ENCODE data around the gene ABL2. TPM values are rescaled to one million over a fixed set of nuclear protein-coding genes. Genes with fewer than 3 reads are reported as not detected.

ABL2 gene
- total RNA-seq, 2 experiments from 2014 or later = 8.2 to 8.4 TPM

DNA sequence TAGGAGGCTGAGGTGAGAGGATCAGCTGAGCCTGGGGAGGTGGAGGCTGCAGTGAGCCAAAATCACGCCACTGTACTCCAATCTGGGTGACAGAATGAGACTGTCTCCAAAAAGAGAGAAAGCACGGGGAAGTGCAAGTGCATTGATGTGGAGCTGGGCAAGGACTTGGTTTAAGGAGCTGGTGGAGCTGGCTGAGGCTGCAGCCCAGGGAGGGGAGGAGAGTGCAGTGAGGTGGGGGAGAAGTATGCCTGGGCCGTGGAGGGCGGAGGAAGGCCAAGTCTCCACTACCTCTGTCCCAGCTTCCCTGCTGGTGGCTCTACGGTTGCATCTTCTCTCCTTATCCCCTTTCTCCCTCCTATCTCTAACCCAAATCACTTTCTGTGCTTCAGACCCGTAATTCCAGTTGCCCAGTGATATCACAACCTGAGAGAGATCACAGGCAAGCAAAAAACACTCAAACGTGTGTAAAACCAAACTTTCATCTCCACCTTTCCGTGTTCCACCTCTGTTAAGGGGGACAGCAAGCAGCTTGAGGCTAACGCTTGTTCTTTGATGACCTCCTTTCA is 136.5 kb downstream of the ABL2 start:
- DNase-seq (no peak), ATAC-seq (no peak)
- CTCF ChIA-PET = no interaction called here
- POLR2A ChIA-PET = no interaction called here
- no peaks in the 10 kb centered on the region for H3K27me3 Mint-ChIP-seq
- intact Hi-C loops (cut with micrococcal nuclease) = no loop called here
- H3K9me3 Mint-ChIP-seq = no peaks in the 10 kb centered on the region
- H3K27ac Mint-ChIP-seq = no peak overlapping the region
- no peaks in the 10 kb centered on the region for H3K4me1 Mint-ChIP-seq (ENCODE audit: low read depth)
- peaks cover 27% of the 10 kb centered on the region for H3K36me3 Mint-ChIP-seq (ENCODE audit: low read depth)
- TF ChIP-seq, protein P1, sequence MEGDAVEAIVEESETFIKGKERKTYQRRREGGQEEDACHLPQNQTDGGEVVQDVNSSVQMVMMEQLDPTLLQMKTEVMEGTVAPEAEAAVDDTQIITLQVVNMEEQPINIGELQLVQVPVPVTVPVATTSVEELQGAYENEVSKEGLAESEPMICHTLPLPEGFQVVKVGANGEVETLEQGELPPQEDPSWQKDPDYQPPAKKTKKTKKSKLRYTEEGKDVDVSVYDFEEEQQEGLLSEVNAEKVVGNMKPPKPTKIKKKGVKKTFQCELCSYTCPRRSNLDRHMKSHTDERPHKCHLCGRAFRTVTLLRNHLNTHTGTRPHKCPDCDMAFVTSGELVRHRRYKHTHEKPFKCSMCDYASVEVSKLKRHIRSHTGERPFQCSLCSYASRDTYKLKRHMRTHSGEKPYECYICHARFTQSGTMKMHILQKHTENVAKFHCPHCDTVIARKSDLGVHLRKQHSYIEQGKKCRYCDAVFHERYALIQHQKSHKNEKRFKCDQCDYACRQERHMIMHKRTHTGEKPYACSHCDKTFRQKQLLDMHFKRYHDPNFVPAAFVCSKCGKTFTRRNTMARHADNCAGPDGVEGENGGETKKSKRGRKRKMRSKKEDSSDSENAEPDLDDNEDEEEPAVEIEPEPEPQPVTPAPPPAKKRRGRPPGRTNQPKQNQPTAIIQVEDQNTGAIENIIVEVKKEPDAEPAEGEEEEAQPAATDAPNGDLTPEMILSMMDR (IDR thresholded peaks at IDR 0.05) = no peak
- no peak overlapping the region for H3K4me3 Mint-ChIP-seq

DNA sequence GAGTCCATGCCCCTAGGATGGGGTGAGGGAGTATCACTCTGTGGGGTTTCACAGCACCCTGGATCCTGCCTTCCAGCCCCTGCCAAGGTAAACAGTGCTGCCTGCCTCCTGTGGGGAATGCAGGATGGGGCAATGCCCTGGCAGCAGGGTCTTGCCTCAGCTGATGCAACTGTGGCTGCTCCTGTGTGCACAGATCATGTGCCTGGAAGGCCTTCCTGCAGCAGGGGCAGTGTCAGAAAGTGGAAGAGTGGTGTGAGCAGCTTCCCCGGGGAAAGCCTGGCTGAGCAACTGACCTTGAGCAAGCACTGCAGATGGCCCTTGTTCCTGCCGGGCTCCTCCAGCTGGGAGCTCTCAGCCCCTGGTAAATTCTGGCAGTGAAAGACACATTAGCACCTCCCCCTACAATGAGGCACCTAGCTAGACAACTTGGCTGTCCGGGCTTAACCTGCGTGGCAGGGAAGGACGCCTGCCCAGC is 137.7 kb downstream of the ABL2 start:
- POLR2A ChIA-PET = interaction anchor here (1.0 kb wide), 2 partner anchors 8 to 11 kb away, joined by 3 read pairs; no protein-coding TSS in a partner anchor
- Mint-ChIP-seq H3K27ac (no peak overlapping the region), H3K27me3 (no peaks in the 10 kb centered on the region), H3K4me3 (no peak overlapping the region), H3K9me3 (no peaks in the 10 kb centered on the region), H3K4me1 (ENCODE audit: low read depth) (no peaks in the 10 kb centered on the region), H3K36me3 (ENCODE audit: low read depth) (peaks cover 32% of the 10 kb centered on the region)
- ATAC-seq (no peak), DNase-seq (no peak)
- CTCF ChIA-PET = interaction anchor here (0.8 to 1.5 kb wide), 2 partner anchors 14 to 29 kb away, joined by 4 read pairs; no protein-coding TSS in a partner anchor
- intact Hi-C loops (cut with micrococcal nuclease) = no loop called here
- TF ChIP-seq, protein P1 (IDR thresholded peaks at IDR 0.05) = no peak

DNA sequence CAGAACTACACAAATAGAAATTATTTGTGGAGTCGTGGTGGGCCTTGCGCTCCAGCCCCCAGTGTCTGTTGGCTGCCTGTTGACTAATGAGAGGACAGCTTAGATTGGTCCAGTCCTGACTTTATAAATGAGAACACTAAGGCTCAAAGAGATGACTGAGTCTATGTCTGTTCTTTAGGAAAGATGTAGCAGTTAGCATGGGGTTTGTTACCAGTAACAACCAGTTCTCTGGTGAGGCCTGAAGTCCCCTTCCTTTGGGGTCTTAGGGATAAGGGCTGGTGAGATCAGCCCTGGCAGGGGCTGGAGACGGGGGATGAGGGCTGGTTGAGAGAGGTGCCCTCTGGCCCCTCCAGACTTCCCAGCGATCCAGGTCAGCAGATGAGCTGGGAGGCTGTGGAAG is 138.6 kb downstream of the ABL2 start:
- H3K27me3 Mint-ChIP-seq = no peaks in the 10 kb centered on the region
- ATAC-seq = no peak
- POLR2A ChIA-PET = interaction anchor here (1.0 kb wide), 1 partner anchor 9 kb away, joined by 3 read pairs; no protein-coding TSS in a partner anchor

DNA sequence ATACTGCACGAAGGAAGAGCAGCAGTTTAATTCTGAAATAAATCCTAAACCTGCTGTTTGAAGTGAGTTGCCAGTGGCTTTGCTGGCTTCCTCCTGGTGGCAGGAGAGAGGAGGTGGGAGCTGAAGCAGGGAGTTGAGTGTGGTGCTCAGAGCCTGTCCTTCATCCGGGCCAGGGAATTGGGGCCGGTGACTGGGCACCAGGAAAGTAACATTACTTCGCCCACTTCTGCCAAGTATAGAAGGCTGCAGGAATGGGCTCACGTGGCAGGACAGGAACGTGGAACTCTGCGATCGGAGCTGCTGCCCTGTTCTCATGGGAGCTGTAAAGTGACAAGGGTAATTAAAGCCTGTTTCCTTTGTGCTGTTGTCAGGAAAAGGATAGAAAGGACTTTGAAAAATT is 139.0 kb downstream of the ABL2 start:
- Mint-ChIP-seq H3K27me3 (no peaks in the 10 kb centered on the region), H3K27ac (no peak overlapping the region), H3K9me3 (no peaks in the 10 kb centered on the region), H3K36me3 (ENCODE audit: low read depth) (peaks cover 36% of the 10 kb centered on the region), H3K4me3 (no peak overlapping the region), H3K4me1 (ENCODE audit: low read depth) (no peaks in the 10 kb centered on the region)
- no peak for DNase-seq
- TF ChIP-seq, protein P1 (IDR thresholded peaks at IDR 0.05) = no peak
- ATAC-seq = no peak
- CTCF ChIA-PET = interaction anchor here (1.0 to 1.5 kb wide), 2 partner anchors 30 to 87 kb away, joined by 3 to 4 read pairs; no protein-coding TSS in a partner anchor
- intact Hi-C loops (cut with micrococcal nuclease) = no loop called here
- POLR2A ChIA-PET = interaction anchor here (0.8 kb wide), 1 partner anchor 9 kb away, joined by 3 read pairs; no protein-coding TSS in a partner anchor

More for the DNA sequence above, 138.6 kb downstream of the ABL2 start:
- no peaks in the 10 kb centered on the region for H3K9me3 Mint-ChIP-seq
- no peak overlapping the region for H3K4me3 Mint-ChIP-seq
- no peaks in the 10 kb centered on the region for H3K4me1 Mint-ChIP-seq (ENCODE audit: low read depth)
- no peak for DNase-seq
- H3K27ac Mint-ChIP-seq = peak overlapping the region; percentile 44
- CTCF ChIA-PET = interaction anchor here (0.8 to 1.5 kb wide), 3 partner anchors 14 to 88 kb away, joined by 3 to 4 read pairs (median 4); no protein-coding TSS in a partner anchor
- TF ChIP-seq, protein P1 (IDR thresholded peaks at IDR 0.05) = no peak
- peaks cover 37% of the 10 kb centered on the region for H3K36me3 Mint-ChIP-seq (ENCODE audit: low read depth)
- intact Hi-C loops (cut with micrococcal nuclease) = no loop called here

DNA sequence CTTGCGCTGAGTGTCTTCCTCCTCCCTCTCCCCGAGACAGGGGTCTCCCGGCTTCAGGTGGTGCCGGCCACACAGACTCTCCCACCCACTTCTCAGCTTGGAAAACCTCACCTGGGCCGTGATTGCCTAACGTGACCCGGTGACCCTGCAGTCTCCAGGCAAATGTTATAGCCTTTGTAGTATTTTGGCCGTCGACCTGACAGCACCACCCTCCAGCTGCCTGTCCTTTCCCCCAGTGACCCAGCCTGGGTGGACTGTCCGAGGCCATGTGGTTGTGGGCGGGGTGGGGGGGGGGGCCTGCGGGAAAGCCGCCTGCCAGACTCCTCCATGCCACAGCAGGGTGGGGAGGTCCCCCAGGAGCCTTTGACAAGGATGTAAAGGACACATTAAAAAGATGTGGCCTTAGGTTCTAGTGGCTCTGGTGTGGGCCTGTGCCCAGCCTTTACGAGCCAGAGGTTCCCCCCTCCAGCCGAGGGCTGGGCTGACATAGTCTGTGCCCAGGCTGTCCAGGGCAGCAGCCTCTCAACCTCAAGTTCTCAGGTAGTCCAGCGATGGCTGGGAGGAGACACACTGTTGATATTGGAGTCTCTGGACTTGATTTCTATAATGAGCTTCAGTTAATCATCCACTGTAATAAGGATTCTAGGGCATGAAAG is 139.5 kb downstream of the ABL2 start:
- no peak overlapping the region for H3K27ac Mint-ChIP-seq
- DNase-seq (no peak), ATAC-seq (no peak)
- H3K9me3 Mint-ChIP-seq = no peaks in the 10 kb centered on the region
- ChIA-PET CTCF (interaction anchor here (1.0 kb wide), 1 partner anchor 87 kb away, joined by 3 read pairs; no protein-coding TSS in a partner anchor), POLR2A (interaction anchor here (0.8 kb wide), 1 partner anchor 9 kb away, joined by 3 read pairs; no protein-coding TSS in a partner anchor)
- peaks cover 37% of the 10 kb centered on the region for H3K36me3 Mint-ChIP-seq (ENCODE audit: low read depth)
- H3K4me3 Mint-ChIP-seq = no peak overlapping the region
- TF ChIP-seq, protein P1 (IDR thresholded peaks at IDR 0.05) = no peak
- intact Hi-C loops (cut with micrococcal nuclease) = loop anchor here (10.0 kb wide), 1 partner anchor 115 kb away; no protein-coding TSS in a partner anchor
- H3K4me1 Mint-ChIP-seq (ENCODE audit: low read depth) = peaks cover 2% of the 10 kb centered on the region
- H3K27me3 Mint-ChIP-seq = no peaks in the 10 kb centered on the region

All from activated CD8-positive, alpha-beta T cell treated with anti-CD3 and anti-CD28 coated beads for 36 hours (primary cell).